ENCODE measurements around the gene RAB40AL. TPM values are rescaled to one million over a fixed set of nuclear protein-coding genes. Genes with fewer than 3 reads are reported as not detected.

Gene RAB40AL
- total RNA-seq, 2 experiments from 2014 or later, result not detected

- DNase-seq (no peak), ATAC-seq (ENCODE audit: poor library complexity) (no peak)
- Mint-ChIP-seq H3K27ac (no peak overlapping the region), H3K4me1 (ENCODE audit: low read depth) (no peaks in the 10 kb centered on the region), H3K36me3 (ENCODE audit: low read depth) (no peaks in the 10 kb centered on the region), H3K4me3 (no peak overlapping the region), H3K27me3 (no peaks in the 10 kb centered on the region), H3K9me3 (no peaks in the 10 kb centered on the region)
- no peaks in the 10 kb centered on the region for H3K9me3 ChIP-seq (ENCODE audit: control insufficient read depth in 1 of 2, insufficient read depth in 1 of 2, low read length in 2 of 2)
- H3K36me3 ChIP-seq (ENCODE audit: insufficient read depth, low read length), result no peaks in the 10 kb centered on the region
- no peak for TF ChIP-seq CTCF (IDR thresholded peaks at IDR 0.05)
- ChIA-PET CTCF (no interaction called here), POLR2A (no interaction called here)
- intact Hi-C loops (cut with DNase I, micrococcal nuclease), result no loop called here
- no peak overlapping the region for H3K27ac ChIP-seq (ENCODE audit: low read depth in 1 of 2, low read length in 2 of 2)
- H3K4me1 ChIP-seq (ENCODE audit: insufficient read depth, low read length), result no peaks in the 10 kb centered on the region
- no peak overlapping the region for H3K4me3 ChIP-seq (ENCODE audit: low read length)
- no peaks in the 10 kb centered on the region for H3K27me3 ChIP-seq (ENCODE audit: control insufficient read depth in 1 of 2, insufficient read depth in 2 of 2, low read length in 2 of 2)
Observed at GRCh38 chrX:102978594-102978993, 41.5 kb downstream of the RAB40AL start.

- no peaks in the 10 kb centered on the region for H3K27me3 ChIP-seq (ENCODE audit: control insufficient read depth in 1 of 2, insufficient read depth in 2 of 2, low read length in 2 of 2)
- H3K27me3 Mint-ChIP-seq, result no peaks in the 10 kb centered on the region
- no peak overlapping the region for H3K4me3 ChIP-seq (ENCODE audit: low read length)
- ChIA-PET POLR2A (no interaction called here), CTCF (interaction anchor here (0.8 kb wide), 1 partner anchor 167 kb away, joined by 5 read pairs; no protein-coding TSS in a partner anchor)
- H3K4me1 ChIP-seq (ENCODE audit: insufficient read depth, low read length), result no peaks in the 10 kb centered on the region
- no peaks in the 10 kb centered on the region for H3K4me1 Mint-ChIP-seq (ENCODE audit: low read depth)
- TF ChIP-seq CTCF (IDR thresholded peaks at IDR 0.05), result no peak
- H3K9me3 Mint-ChIP-seq, result no peaks in the 10 kb centered on the region
- H3K27ac ChIP-seq (ENCODE audit: low read depth in 1 of 2, low read length in 2 of 2), result no peak overlapping the region
- intact Hi-C loops (cut with DNase I, micrococcal nuclease), result no loop called here
- DNase-seq (no peak), ATAC-seq (ENCODE audit: poor library complexity) (no peak)
- H3K36me3 Mint-ChIP-seq (ENCODE audit: low read depth), result no peaks in the 10 kb centered on the region
- no peak overlapping the region for H3K27ac Mint-ChIP-seq
- no peak overlapping the region for H3K4me3 Mint-ChIP-seq
- H3K9me3 ChIP-seq (ENCODE audit: control insufficient read depth in 1 of 2, insufficient read depth in 1 of 2, low read length in 2 of 2), result no peaks in the 10 kb centered on the region
- H3K36me3 ChIP-seq (ENCODE audit: insufficient read depth, low read length), result no peaks in the 10 kb centered on the region
Observed at GRCh38 chrX:102979536-102979935, 42.5 kb downstream of the RAB40AL start.

- Mint-ChIP-seq H3K4me3 (no peak overlapping the region), H3K36me3 (ENCODE audit: low read depth) (no peaks in the 10 kb centered on the region), H3K27ac (no peak overlapping the region), H3K4me1 (ENCODE audit: low read depth) (no peaks in the 10 kb centered on the region), H3K27me3 (no peaks in the 10 kb centered on the region), H3K9me3 (no peaks in the 10 kb centered on the region)
- ATAC-seq (ENCODE audit: poor library complexity) (no peak), DNase-seq (no peak)
- intact Hi-C loops (cut with DNase I, micrococcal nuclease), result no loop called here
- TF ChIP-seq CTCF (IDR thresholded peaks at IDR 0.05), result no peak
- Histone ChIP-seq H3K36me3 (ENCODE audit: insufficient read depth, low read length) (no peaks in the 10 kb centered on the region), H3K27me3 (ENCODE audit: control insufficient read depth in 1 of 2, insufficient read depth in 2 of 2, low read length in 2 of 2) (no peaks in the 10 kb centered on the region), H3K4me1 (ENCODE audit: insufficient read depth, low read length) (no peaks in the 10 kb centered on the region), H3K27ac (ENCODE audit: low read depth in 1 of 2, low read length in 2 of 2) (no peak overlapping the region), H3K9me3 (ENCODE audit: control insufficient read depth in 1 of 2, insufficient read depth in 1 of 2, low read length in 2 of 2) (no peaks in the 10 kb centered on the region), H3K4me3 (ENCODE audit: low read length) (no peak overlapping the region)
- POLR2A ChIA-PET, result no interaction called here
- CTCF ChIA-PET, result no interaction called here
Observed at GRCh38 chrX:102983205-102983604, 46.1 kb downstream of the RAB40AL start.

Data from CD4-positive, alpha-beta T cell (primary cell).